Common myeloid progenitor, CD34-positive (primary cell): ENCODE data around the gene SF1.

Experiments used
- CTCF ChIA-PET: fragments of 350-600 bp; sonication (Branson Sonifier 250); formaldehyde crosslinking; loops from one replicate; lab custom pipeline; 2021; ENCODE audit warnings: antibody characterized with exemption; lab: Charles Lee
- POLR2A ChIA-PET: fragments of 350-600 bp; sonication (Branson Sonifier 250); formaldehyde crosslinking; loops from one replicate; lab custom pipeline; 2021; ENCODE audit warnings: antibody characterized with exemption; lab: Charles Lee
- DNase-seq, 3 donors: peaks; one replicate each; pipeline versions ENCODE4 v3.0.0 to v3.0.0-alpha.2; 2013
- H3K27ac ChIP-seq, 2 experiments: 1 replicate in 1 of 2; 2 replicates in 1 of 2; pipeline ENCODE4 v1.7.0; 2013; ENCODE audit warnings: inconsistent platforms in 2 of 2, low read length in 2 of 2, mild to moderate bottlenecking in 2 of 2, low read depth in 1 of 2, moderate library complexity in 1 of 2; ENCODE audit not compliant: severe bottlenecking in 2 of 2, insufficient read depth in 1 of 2, poor library complexity in 1 of 2
- H3K27me3 ChIP-seq, 5 experiments: replicated peaks in 2 of 5; 1 replicate in 3 of 5; 2 replicates in 2 of 5; pipeline versions ENCODE4 v1.6.1 to v1.7.0; 2013; ENCODE audit warnings: low read length in 4 of 5, mild to moderate bottlenecking in 2 of 5, moderate library complexity in 2 of 5, inconsistent platforms in 1 of 5; ENCODE audit not compliant: insufficient read depth in 5 of 5, control insufficient read depth in 4 of 5
- H3K36me3 ChIP-seq, 4 experiments: 1 replicate in 2 of 4; 2 replicates in 2 of 4; pipeline versions ENCODE4 v1.6.1 to v1.7.0; 2013; ENCODE audit warnings: low read length in 3 of 4, control low read depth in 1 of 4, mild to moderate bottlenecking in 1 of 4; ENCODE audit not compliant: control insufficient read depth in 4 of 4, insufficient read depth in 4 of 4
- H3K4me1 ChIP-seq, 4 experiments: 1 replicate in 3 of 4; 2 replicates in 1 of 4; pipeline versions ENCODE4 v1.6.1 to v1.7.1; 2013; ENCODE audit warnings: low read length in 3 of 4, mild to moderate bottlenecking in 3 of 4, control low read depth in 1 of 4, inconsistent platforms in 1 of 4, moderate library complexity in 1 of 4; ENCODE audit not compliant: control insufficient read depth in 4 of 4, insufficient read depth in 4 of 4; ENCODE audit errors: control extremely low read depth in 1 of 4
- H3K4me3 ChIP-seq, 7 experiments: 1 replicate in 4 of 7; 2 replicates in 3 of 7; pipeline versions ENCODE4 v1.5.1 to v1.7.0; 2013; ENCODE audit warnings: mild to moderate bottlenecking in 7 of 7, low read length in 6 of 7, moderate library complexity in 6 of 7, inconsistent platforms in 2 of 7, low read depth in 2 of 7, control low read depth in 1 of 7; ENCODE audit not compliant: insufficient read depth in 4 of 7, control insufficient read depth in 1 of 7; ENCODE audit errors: extremely low read depth in 1 of 7
- H3K9me3 ChIP-seq, 5 experiments: 1 replicate in 4 of 5; 2 replicates in 1 of 5; pipeline versions ENCODE4 v1.6.1 to v1.7.1; 2013; ENCODE audit warnings: low read length in 4 of 5, mild to moderate bottlenecking in 2 of 5, inconsistent platforms in 1 of 5, low read depth in 1 of 5, moderate library complexity in 1 of 5; ENCODE audit not compliant: control insufficient read depth in 4 of 5, insufficient read depth in 2 of 5; ENCODE audit errors: control extremely low read depth in 1 of 5
- WGBS: methylation state at CpG from one replicate; pipeline ENCODE4 v1.1.5; 2013; ENCODE audit not compliant: insufficient coverage; 5-methylcytosine and 5-hydroxymethylcytosine counted together

Gene SF1

GRCh38 chr11:64771861-64772260 lies 6.5 kb downstream of the SF1 start:
- Histone ChIP-seq H3K9me3 (no peaks in the 10 kb centered on the region), H3K27ac (peak overlapping the region in 1 of 2 experiments; percentile 55), H3K27me3 (no peaks in the 10 kb centered on the region), H3K36me3 (peaks cover 50 to 98% (median 85%) of the 10 kb centered on the region in 4 experiments), H3K4me1 (peaks cover 29 to 61% (median 40%) of the 10 kb centered on the region in 4 experiments), H3K4me3 (no peak overlapping the region)
- POLR2A ChIA-PET, result interaction anchor here (1.0 to 1.6 kb wide), 2 partner anchors 8 to 28 kb away, joined by 3 to 9 read pairs; partner anchors contain the start of gene RASGRP2
- DNase-seq, result no peak
- CTCF ChIA-PET, result interaction anchor here (0.7 to 20.1 kb wide), 7 partner anchors 8 to 39 kb away, joined by 3 to 345 read pairs (median 4); partner anchors contain the start of gene RASGRP2
- no CpG with 5 or more reads among the region's 2 CpGs for WGBS

GRCh38 chr11:64770120-64770519 lies 8.2 kb downstream of the SF1 start:
- peaks cover 20 to 56% (median 39%) of the 10 kb centered on the region in 4 experiments for H3K4me1 ChIP-seq
- POLR2A ChIA-PET, result interaction anchor here (1.5 kb wide), 1 partner anchor 9 kb away, joined by 4 read pairs; no protein-coding TSS in a partner anchor
- H3K36me3 ChIP-seq, result peaks cover 43 to 97% (median 82%) of the 10 kb centered on the region in 4 experiments
- peak overlapping the region in 1 of 2 experiments; percentile 4 for H3K27ac ChIP-seq
- H3K27me3 ChIP-seq, result no peaks in the 10 kb centered on the region
- DNase-seq, result no peak
- H3K9me3 ChIP-seq, result no peaks in the 10 kb centered on the region
- H3K4me3 ChIP-seq, result no peak overlapping the region
- 99% methylated on average over 11 of the region's 12 CpGs for WGBS
- CTCF ChIA-PET, result interaction anchor here (1.3 to 20.1 kb wide), 4 partner anchors 10 to 26 kb away, joined by 5 to 345 read pairs (median 6); partner anchors contain the start of genes PYGM and RASGRP2

GRCh38 chr11:64769283-64769682 lies 9.1 kb downstream of the SF1 start:
- no peak overlapping the region for H3K4me3 ChIP-seq
- H3K36me3 ChIP-seq, result peaks cover 38 to 97% (median 84%) of the 10 kb centered on the region in 4 experiments
- no peak for DNase-seq
- WGBS, result 98% methylated on average over 4 of the region's 6 CpGs
- peaks cover 22 to 61% (median 46%) of the 10 kb centered on the region in 4 experiments for H3K4me1 ChIP-seq
- ChIA-PET POLR2A (no interaction called here), CTCF (interaction anchor here (1.3 to 20.1 kb wide), 2 partner anchors 9 to 25 kb away, joined by 6 to 345 read pairs; partner anchors contain the start of genes PYGM and RASGRP2)
- peak overlapping the region in 1 of 2 experiments; percentile 4 for H3K27ac ChIP-seq
- H3K9me3 ChIP-seq, result no peaks in the 10 kb centered on the region
- no peaks in the 10 kb centered on the region for H3K27me3 ChIP-seq

DNA sequence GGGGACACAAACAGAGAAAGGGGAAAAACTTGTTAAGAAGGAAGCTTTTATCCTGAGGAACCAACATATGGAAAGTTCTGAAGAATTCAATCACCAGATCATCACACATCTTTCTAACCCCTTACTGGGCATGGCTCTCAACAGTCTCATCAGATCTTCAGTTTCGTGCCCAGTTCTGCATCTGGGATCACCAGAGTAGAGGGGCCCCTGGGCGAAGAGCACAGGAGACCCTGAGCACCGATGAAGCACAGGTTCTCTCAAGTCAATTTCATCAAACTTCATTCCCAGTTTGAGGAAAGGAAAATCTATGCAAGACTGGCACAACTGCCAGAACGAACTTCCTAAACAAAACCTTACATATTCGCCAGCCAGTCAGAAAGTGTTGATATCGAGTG lies 10.0 kb downstream of the SF1 start:
- no peak overlapping the region for H3K27ac ChIP-seq
- WGBS, result 100% methylated on average over 3 of the region's 6 CpGs
- peaks cover 37 to 96% (median 83%) of the 10 kb centered on the region in 4 experiments for H3K36me3 ChIP-seq
- peaks cover 23 to 66% (median 51%) of the 10 kb centered on the region in 4 experiments for H3K4me1 ChIP-seq
- no peak overlapping the region for H3K4me3 ChIP-seq
- ChIA-PET CTCF (interaction anchor here (1.0 to 20.1 kb wide), 6 partner anchors 10 to 26 kb away, joined by 3 to 345 read pairs (median 6); partner anchors contain the start of genes RASGRP2 and SF1), POLR2A (interaction anchor here (0.6 to 1.8 kb wide), 3 partner anchors 10 to 25 kb away, joined by 3 to 8 read pairs (median 5); partner anchors contain the start of gene SF1)
- DNase-seq, result no peak
- no peaks in the 10 kb centered on the region for H3K27me3 ChIP-seq
- H3K9me3 ChIP-seq, result no peaks in the 10 kb centered on the region

GRCh38 chr11:64767344-64768299 lies 10.7 kb downstream of the SF1 start:
- ChIA-PET CTCF (interaction anchor here (1.0 to 20.1 kb wide), 6 partner anchors 10 to 26 kb away, joined by 3 to 345 read pairs (median 6); partner anchors contain the start of genes RASGRP2 and SF1), POLR2A (interaction anchor here (0.6 to 1.8 kb wide), 4 partner anchors 11 to 25 kb away, joined by 3 to 8 read pairs (median 4); partner anchors contain the start of gene SF1)
- H3K4me1 ChIP-seq, result peaks cover 20 to 66% (median 53%) of the 10 kb centered on the region in 4 experiments
- peaks cover 35 to 96% (median 82%) of the 10 kb centered on the region in 4 experiments for H3K36me3 ChIP-seq
- H3K9me3 ChIP-seq, result no peaks in the 10 kb centered on the region
- DNase-seq, result peak; percentile 77 to 88 (median 84)
- H3K27ac ChIP-seq, result peak overlapping the region; percentile 16 to 52
- H3K4me3 ChIP-seq, result no peak overlapping the region
- WGBS, result 49% methylated on average over 17 of the region's 19 CpGs
- H3K27me3 ChIP-seq, result no peaks in the 10 kb centered on the region

GRCh38 chr11:64766881-64767280 lies 11.5 kb downstream of the SF1 start:
- no peak for DNase-seq
- ChIA-PET POLR2A (interaction anchor here (1.3 kb wide), 1 partner anchor 12 kb away, joined by 3 read pairs; no protein-coding TSS in a partner anchor), CTCF (interaction anchor here (1.3 to 20.1 kb wide), 5 partner anchors 8 to 22 kb away, joined by 3 to 345 read pairs (median 6); partner anchors contain the start of genes RASGRP2 and SF1)
- 97% methylated on average over 7 of the region's 11 CpGs for WGBS
- Histone ChIP-seq H3K27me3 (no peaks in the 10 kb centered on the region), H3K4me1 (peaks cover 18 to 66% (median 55%) of the 10 kb centered on the region in 4 experiments), H3K27ac (peak overlapping the region in 1 of 2 experiments; percentile 16), H3K36me3 (peaks cover 33 to 95% (median 84%) of the 10 kb centered on the region in 4 experiments), H3K4me3 (no peak overlapping the region), H3K9me3 (no peaks in the 10 kb centered on the region)
